NCI-H1092 treated with DMSO at 0.1 percent for 48 hours (cell line): Measurements from ENCODE around the gene KRTAP4-7.
"Not testable (repeated sequence)": the region's sequence is repeated elsewhere in the genome, so short reads cannot be mapped to it uniquely, and the experiment has no call there.

ENCODE experiments used
- DNase-seq: peaks from one replicate; lab custom pipeline; 2025; lab: John Stamatoyannopoulos, UW

KRTAP4-7 gene

DNA sequence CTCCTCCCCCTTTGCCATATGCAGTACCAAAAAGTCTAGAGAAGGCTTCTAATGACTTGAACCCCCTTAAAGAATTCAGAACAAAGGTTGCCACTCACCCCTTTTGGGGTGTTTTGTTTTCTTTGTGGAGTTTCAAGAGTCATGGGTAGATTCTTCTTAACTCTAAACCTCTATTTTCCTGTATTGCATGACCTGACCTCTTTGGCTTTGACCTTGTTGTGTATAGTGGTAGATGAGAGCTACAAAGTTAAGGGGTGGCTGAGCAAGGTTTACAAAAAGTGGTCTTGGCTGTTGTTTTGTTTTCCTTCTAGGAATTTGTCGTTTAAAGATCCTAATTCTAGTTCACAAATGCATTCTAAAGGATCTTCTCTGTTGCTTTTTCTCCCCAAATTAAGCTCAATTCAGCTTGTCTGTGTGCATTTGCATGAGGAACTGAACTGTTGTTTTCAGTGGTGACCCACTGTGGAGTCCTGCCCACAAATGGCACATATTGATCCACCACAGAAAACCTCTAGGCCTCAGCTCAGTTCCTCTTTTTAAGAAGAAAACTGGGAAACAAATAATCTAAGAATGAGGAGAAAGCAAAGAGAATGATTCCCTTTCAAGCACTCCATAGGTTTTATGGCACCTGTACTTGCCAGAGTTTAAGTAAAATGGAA lies 24.9 kb downstream of the KRTAP4-7 start:
- not testable (repeated sequence) for DNase-seq

DNA sequence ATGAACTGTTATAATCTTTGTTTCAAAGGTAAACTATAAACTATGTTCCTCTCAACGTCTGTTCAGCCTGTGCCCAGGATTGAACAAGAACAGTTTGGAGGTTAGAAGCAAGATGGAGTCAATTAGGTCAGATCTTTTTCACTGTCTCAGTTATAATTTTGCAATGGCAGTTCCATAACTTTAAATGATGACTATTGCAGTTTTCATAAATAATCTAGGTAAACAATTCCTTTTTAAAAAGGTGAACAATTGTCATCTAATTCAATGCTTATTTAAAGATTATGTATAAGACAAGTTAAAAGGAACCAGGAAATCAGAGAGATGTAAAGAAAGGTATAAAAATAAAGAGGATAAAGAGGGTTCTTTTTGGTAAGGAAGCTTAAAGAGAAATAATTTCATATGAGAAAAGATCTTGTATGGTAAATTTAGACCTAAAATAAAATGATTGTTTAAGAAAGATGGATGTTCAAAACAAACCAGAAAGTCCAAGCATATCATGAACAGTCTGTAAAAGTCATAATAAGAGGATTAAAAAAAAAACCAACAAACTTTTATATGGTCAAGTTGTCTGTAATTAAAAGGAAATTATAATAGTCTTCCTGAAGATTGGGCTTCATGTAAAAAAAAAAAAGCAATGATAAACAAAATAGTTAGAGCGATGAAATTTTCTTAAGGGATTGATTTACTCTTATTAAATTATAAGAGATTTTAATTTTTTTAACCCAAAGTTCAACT lies 27.4 kb downstream of the KRTAP4-7 start:
- DNase-seq, result no peak

DNA sequence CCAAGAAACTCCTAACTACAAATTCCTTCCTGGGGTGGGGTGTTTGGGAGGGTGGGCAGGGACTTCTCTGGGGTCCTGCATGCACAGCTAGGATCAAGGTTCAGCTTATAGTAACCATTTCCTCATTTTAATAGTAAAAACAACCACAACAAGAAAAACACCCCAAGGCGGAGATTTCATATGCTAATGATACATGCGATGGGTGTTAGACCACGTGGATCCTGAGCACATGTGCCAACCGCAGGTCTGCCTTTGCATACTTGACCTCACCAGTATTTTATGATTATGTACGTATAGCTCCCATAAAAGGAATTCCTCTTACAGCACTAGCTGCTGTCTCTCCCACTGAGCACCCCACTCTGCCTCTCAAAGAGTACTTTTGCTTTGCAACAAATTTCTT lies 32.3 kb downstream of the KRTAP4-7 start:
- DNase-seq, result no peak

DNA sequence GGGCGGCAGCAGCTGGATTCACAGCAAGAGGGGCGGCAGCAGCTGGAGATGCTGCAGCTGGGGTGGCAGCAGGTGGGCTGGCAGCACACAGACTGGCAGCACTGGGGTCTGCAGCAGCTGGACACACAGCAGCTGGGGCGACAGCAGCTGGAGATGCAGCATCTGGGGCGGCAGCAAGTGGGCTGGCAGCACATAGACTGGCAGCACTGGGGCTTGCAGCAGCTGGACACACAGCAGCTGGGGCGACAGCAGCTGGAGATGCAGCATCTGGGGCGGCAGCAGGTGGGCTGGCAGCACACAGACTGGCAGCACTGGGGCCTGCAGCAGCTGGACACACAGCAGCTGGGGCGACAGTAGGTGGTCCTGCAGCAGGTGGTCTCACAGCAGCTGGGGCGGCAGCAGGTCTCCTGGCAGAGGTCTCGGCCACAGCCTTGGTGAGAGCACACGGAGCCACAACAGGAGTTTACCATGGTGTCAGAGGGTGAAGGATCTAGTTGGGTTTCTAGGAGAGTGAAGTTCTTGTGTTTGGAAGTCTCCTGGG lies 34.0 kb downstream of the KRTAP4-7 start, which contains the start of gene KRTAP4-11:
Gene KRTAP4-11, minus strand, starts transcription at position 528 of the 541 bp plus-strand sequence. Its CDS starts 58 bp downstream, at position 470.
- not testable (repeated sequence) for DNase-seq

DNA sequence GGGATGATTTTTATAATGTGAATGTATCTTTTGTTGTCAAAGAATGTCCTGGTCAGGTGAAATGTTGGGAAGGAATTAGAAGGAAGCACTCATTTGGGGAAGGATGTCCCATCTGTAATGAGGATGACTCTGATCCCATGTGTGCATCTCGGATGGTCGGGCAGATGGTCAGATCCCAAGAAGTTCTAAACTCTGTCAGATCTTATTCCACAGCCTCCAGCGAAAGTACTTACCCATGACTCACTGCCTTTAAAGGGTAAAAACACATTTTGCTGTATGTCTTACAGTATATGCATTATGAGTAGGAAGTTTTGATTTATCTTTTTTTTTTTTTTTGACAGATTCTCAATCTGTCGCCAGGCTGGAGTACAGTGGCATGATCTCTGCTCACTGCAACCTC lies 34.8 kb downstream of the KRTAP4-7 start:
- no peak for DNase-seq

DNA sequence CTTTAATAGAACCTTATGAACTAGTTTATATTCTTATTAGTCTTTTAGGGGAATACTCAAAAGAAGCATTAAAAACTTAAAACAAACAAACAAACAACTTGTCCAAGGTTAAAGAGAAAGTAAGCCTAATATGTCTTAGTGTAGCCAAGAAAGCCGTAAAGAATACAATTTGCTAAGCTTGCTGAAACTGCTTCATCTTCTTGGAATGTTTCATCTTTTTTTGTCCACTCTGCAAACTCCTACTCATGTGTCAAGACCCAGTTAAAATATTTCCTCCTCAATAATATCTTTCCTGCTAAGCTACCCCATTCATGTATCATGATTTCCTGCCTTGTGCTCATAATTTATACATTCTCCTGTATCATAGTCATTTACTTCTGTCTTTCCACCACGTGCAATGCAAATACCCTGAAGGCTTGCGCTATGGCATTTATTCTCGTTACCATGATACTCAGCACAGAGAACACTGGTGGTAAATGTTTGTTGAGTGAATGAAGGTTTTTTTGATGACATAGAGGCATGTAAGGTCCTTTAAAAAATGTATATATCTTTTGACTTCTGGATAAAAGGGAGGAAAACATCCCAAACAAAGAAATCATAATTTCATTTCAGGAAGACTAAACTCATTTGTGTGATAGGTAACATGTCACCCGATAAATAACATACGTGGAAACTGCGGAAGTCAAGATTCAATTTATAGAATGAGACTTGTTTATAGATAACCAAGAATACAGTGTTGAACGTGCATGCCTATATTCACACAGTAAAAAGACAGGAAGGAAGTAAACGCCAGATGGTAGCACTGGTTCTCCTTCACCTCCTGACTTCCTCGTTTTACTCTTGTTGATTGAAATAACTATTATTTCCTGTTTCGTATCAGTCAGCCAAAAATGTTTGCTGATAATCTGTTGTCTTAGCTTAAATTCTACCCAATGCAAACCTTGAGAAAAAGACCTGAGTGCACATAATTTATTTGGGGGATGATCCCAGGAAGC lies 36.0 kb downstream of the KRTAP4-7 start:
- not testable (repeated sequence) for DNase-seq

DNA sequence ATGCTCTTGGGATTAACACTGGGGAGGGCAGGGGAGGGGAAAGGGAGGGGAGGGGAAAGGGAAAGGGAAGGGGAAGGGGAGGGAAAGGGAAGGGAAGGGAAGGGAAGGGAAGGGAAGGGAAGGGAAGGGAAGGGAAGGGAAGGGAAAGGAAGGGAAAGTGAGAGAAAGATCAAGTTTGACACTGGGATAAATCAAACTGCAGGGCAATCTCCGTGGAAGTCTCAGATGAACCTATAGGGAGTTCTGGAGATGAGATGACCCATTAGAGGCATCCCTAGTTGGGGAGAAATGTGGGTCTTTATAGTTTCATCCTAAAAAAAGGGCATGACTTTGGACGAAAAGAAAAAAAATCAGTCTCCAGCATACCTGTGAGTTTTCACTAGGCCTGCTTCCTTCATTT lies 37.8 kb downstream of the KRTAP4-7 start:
- no peak for DNase-seq

DNA sequence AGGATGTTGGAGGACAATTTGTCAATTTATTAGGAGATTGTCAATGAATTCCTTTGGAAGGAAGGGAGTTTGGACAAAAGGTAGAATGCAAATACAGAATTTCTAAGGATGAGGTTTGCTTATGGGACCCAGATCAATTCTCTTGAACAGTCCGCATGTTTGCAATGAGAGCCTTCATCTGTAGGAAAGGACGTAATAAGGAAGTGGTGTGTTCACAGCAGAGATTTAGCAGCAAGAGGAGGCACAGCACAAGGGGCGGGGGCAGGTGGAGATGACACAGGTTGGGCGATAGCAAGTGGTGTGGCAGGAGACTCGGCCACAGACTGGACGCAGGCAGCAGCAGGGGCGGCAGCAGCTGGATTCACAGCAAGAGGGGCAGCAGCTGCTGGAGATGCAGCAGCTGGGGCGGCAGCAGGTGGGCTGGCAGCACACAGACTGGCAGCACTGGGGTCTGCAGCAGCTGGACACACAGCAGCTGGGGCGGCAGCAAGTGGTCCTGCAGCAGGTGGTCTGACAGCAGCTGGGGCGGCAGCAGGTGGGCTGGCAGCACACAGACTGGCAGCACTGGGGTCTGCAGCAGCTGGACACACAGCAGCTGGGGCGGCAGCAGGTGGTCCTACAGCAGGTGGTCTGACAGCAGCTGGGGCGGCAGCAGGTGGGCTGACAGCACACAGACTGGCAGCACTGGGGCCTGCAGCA lies 39.5 kb downstream of the KRTAP4-7 start:
- DNase-seq, result not testable (repeated sequence)

DNA sequence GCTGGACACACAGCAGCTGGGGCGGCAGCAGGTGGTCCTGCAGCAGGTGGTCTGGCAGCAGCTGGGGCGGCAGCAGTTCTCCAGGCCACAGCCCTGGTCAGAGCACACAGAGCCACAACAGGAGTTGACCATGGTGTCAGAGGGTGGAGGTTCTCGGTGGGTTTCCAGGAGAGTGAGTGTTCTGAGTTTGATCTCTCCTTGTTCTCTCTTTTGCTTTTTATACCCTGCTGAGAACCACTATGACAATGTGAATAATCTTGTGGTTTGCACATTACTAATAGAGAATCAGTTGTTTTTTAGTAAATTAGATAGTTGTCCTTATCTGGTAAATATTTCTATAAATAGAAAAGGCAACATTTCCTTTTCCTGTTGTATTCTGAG lies 40.0 kb downstream of the KRTAP4-7 start, which contains the start of gene KRTAP4-12:
Gene KRTAP4-12, minus strand, starts transcription at position 192 of the 381 bp plus-strand sequence. Its CDS starts 60 bp downstream, at position 132.
- DNase-seq, result not testable (repeated sequence)

DNA sequence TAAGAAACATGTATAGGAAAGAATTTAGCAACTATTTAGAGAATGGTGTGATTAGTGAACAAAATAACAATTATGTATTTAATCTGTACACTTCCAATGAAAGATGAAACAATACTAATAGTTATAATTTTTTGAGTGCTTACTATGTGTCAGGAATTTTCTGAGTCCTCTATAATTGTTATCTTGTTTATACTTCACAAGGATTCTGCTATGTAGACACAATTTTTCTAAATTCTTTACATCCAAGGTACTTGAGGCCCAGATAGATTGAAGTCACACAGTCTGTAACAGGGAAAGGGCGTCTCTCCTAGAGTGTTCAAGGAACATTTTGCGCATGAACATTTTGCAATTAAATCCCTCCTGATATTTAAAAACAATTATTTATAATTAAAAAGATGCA lies 41.1 kb downstream of the KRTAP4-7 start:
- no peak for DNase-seq

DNA sequence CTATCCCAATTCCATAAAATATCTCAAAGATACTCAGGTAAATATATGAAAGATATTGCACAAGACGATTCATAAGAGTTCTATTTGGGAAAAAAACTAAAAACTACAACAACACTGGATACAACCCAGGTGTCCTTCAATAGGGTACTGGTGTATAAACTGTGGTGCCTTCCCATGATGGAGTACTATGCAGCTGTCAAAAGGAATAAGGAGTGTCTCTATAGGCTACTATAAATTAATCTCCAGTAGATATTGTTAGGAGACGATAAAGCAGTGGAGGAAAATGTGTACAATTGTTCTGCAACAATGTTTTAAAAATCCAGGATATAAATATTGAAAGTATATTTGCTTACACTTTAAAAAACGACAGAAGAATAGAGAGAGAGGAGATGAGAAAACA lies 42.5 kb downstream of the KRTAP4-7 start:
- DNase-seq, result no peak

DNA sequence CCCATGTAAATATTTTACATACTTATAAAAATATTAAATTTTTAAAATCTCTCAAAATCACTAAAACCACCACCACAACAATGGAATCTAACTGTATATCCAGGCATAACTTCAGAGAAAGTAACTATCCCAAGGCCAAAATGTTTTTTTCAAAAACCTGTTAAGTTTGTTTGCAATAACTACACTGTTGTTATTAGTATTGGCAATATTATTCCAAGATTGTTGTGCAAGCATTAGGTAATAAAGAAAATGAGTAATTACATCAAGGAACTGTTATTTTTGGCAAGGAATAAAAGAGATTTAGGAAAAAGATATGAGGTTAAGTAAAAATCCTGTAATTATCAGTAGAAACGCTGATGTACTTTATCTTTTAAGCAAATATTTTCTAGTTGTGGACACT lies 43.4 kb downstream of the KRTAP4-7 start:
- no peak for DNase-seq

DNA sequence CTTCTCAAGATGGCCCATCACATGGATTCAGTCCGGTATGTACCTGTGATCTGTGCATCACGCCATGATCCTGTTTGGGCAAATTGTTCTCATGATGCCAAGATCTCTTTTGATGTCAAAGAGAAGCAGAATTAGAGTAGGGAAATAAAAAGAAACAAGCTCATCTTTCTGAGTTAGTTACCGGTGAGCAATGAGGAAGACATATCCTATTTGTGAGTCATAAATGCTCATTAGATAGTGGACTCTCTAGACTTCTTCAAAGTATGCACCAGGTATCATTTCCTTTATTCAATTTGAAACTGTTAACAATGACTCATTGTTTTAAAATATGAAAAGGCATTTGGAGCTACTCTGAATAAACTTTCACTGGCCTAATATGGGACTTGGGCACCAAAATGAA lies 48.0 kb downstream of the KRTAP4-7 start:
- no peak for DNase-seq

DNA sequence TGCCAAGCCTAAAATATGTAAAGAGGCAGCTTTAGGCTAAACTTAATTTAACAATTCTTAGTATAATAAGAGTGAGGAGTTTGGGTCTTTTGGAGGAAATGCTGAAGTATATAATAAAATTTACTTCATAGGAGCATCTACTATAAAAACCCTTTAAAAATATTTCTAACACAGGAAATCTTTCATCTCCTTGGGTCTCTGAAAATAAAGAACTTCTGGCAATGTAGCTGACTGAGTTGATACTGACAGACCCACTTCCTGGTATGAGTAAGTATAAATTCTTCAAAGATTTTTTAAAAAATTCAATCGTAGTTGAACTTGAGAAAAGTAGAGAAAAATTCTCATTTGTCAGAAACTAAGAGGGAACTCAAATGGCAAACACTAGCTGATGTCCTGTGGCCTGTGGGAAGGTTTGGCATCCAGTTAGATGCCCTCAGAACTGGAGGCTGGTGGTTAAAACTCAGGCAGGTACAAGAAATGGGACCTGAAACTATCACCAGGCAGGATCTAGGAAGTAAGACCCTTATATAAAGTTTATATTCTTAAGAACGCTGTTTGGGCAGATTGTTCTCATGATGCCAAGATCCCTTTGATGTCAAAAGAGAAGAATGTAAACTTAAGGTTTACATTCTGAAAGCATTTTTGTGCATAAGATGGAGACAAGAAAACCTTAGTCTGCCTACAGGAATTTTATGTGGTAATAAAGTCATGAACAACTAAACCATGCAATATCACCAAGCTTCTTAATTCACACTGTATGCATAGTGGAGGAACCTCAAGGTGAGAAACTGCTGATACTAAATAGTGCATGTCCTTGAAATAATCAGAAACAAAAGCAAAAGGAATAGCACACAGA lies 50.2 kb downstream of the KRTAP4-7 start:
- no peak for DNase-seq
